ENCODE results near the gene NUDT16. TPM values are rescaled to one million over a fixed set of nuclear protein-coding genes. Genes with fewer than 3 reads are reported as not detected.
"Not testable (repeated sequence)": the region's sequence is repeated elsewhere in the genome, so short reads cannot be mapped to it uniquely, and the experiment has no call there.

The NUDT16 gene
- total and polyA plus RNA-seq, 9 of the 15 experiments (the other 6 are each of a cell fraction or from before 2014, with no cell fraction given) = 1.5 to 11.4 (median 7.6) TPM

GRCh38 chr3:131361066-131361463 is 20.5 kb upstream of the NUDT16 start:
- WGBS (ENCODE audit: insufficient coverage, low coverage, missing lambda C conversion rate) = 10% methylated on average over 3 of the region's 7 CpGs
- intact Hi-C loops (cut with micrococcal nuclease); H3K9me1 ChIP-seq (ENCODE audit: control insufficient read depth, insufficient read depth, low read length); H3K36me3 ChIP-seq (ENCODE audit: control insufficient read depth, insufficient read depth, low read length); POLR2A ChIA-PET; H3K27ac ChIP-seq (ENCODE audit: extremely low read depth, low read depth, low read length); in situ Hi-C loops (cut with MboI); H3K4me1 ChIP-seq (replicated peaks in 1 of 2; ENCODE audit: control insufficient read depth in 2 of 2, insufficient read depth in 2 of 2, low read length in 2 of 2); ATAC-seq; CTCF ChIA-PET (ENCODE audit: low intra/inter-chr PET ratio); H3K9me3 ChIP-seq (replicated peaks; ENCODE audit: control insufficient read depth, insufficient read depth, low read depth, low read length); H4K20me1 ChIP-seq (replicated peaks; ENCODE audit: control insufficient read depth, insufficient read depth, low read length); H3K27me3 ChIP-seq (ENCODE audit: control insufficient read depth in 2 of 2, insufficient read depth in 2 of 2, low read length in 2 of 2): not testable (repeated sequence)
- peak overlapping the region; percentile 75 for H3K4me2 ChIP-seq (ENCODE audit: insufficient read depth, low read length)
- peak overlapping the region in 1 of 2 experiments; percentile 34; a peak in 2 of 4 replicates for H3K9ac ChIP-seq (ENCODE audit: insufficient read depth in 1 of 2, low read depth in 2 of 2, low read length in 2 of 2)
- 0 out of 4 replicates have a peak, but pooled peaks of 1 of the 2 experiments have one; percentile 27 for TF ChIP-seq HDAC1 (IDR thresholded peaks at IDR 0.05)
- TF ChIP-seq, protein P1, sequence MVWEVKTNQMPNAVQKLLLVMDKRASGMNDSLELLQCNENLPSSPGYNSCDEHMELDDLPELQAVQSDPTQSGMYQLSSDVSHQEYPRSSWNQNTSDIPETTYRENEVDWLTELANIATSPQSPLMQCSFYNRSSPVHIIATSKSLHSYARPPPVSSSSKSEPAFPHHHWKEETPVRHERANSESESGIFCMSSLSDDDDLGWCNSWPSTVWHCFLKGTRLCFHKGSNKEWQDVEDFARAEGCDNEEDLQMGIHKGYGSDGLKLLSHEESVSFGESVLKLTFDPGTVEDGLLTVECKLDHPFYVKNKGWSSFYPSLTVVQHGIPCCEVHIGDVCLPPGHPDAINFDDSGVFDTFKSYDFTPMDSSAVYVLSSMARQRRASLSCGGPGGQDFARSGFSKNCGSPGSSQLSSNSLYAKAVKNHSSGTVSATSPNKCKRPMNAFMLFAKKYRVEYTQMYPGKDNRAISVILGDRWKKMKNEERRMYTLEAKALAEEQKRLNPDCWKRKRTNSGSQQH (CRISPR knock-in tag; IDR thresholded peaks at IDR 0.05) = peak; percentile 25; the same call in 1 of the 2 replicates
- peak in 1 of 4 experiments; percentile 17 for DNase-seq (ENCODE audit: extremely low read depth in 1 of 4, low spot score in 3 of 4)
- peaks cover 19% of the 10 kb centered on the region for H3K79me2 ChIP-seq (ENCODE audit: control insufficient read depth, insufficient read depth, low read length)
- TSS peak; percentile 58 for BruUV-seq (replicated peaks)
- H2AFZ ChIP-seq (ENCODE audit: low read depth, low read length) = peak overlapping the region; percentile 68
- peak overlapping the region; percentile 46 for H3K4me3 ChIP-seq
- FAIRE-seq = peak; percentile 26

Data from K562 (cell line).